HG03159 (cell line): ENCODE measurements around the gene BLOC1S5.

Experiments used
- ATAC-seq: cut with Tn5 transposase; IDR thresholded peaks from one replicate; pipeline ENCODE4 v1.9.1; 2021; ENCODE audit warnings: mild to moderate bottlenecking, moderate library complexity; ENCODE audit not compliant: unreplicated experiment

The BLOC1S5 gene, protein sequence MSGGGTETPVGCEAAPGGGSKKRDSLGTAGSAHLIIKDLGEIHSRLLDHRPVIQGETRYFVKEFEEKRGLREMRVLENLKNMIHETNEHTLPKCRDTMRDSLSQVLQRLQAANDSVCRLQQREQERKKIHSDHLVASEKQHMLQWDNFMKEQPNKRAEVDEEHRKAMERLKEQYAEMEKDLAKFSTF

DNA sequence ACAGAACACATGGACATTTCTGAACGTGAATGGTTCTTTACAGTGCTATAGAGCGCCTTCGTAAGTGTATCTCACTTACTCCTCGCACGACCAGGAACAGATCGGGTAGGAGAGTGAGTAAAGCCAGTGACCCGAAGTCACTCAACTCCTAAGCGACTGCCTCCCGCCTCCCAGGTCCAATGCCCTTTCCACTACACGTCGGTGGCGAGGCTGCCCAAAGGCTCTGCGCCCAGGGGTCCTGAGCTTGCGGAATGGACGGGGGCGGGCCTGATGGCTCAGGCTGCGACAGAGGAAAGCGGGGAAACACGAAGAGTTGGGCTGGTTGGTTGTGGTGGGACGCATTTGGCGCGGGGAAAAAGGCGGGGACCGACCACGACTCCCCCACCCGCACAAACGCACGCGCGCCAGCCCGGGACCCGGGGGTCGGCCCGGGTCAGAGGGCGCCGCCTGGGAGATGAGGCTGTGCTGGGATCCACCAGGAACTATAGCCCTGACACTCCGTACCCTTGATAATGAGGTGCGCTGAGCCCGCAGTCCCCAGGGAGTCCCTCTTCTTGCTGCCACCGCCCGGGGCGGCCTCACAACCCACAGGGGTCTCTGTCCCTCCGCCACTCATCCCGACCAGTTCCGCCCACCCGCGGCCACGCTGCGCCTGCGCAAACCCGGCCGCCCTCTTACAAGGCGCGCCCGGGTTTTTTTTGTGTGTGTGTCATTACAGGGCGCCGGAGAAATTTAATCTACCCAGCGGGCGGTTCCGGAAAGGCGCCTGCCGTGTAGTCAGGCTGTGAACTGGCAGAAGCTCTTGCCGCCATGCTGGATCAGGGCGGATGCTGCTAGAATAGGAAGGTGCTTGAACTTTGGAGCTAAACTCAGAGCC lies at the start of gene BLOC1S5:
Gene BLOC1S5, minus strand, starts transcription at position 629 of the 877 bp plus-strand sequence. Its CDS starts 13 bp downstream, at position 616.
- peak; percentile 92 for ATAC-seq

DNA sequence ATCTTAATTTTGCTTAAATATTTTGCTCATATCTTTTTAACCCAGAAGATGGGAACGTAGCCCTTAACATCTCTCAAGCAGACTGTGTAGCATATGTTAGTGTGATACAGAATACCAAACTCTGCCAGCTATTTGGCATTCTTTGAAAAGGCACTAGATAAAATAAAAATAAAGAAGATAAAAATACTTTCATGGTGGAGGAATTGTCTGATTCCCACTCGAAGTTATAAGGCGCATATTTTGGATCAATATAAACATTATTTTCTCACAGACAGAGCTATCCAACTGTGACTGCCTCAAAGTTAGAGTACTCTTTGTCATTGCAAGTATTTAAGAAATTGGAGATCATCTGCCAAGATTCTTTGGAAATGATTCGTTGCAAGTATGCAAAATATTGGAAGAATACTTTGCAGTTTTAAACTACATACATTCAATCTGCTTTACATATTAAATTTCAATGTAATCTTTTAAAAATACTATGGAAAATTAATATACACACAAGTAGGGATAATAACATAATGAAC lies 49.0 kb upstream of the BLOC1S5 start:
- no peak for ATAC-seq

DNA sequence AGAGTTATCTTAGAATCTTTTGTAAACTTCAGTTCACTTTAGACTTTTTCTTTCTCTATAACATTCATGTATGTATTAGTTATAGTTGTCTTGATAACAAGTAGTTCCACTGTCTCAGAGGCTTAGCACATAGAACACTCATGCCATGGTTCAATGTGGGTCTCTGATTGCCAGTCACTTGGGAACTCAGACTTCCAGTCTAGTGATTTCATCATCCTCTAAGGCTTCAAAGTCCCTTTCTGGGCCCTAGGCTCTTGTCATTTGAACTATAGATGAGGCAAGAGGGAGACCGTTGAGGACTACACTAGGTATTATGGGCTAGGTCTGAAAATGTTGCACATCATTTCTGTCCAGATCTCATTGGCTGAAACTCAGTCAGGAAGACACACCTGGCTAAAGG lies 46.5 kb upstream of the BLOC1S5 start:
- ATAC-seq: no peak

DNA sequence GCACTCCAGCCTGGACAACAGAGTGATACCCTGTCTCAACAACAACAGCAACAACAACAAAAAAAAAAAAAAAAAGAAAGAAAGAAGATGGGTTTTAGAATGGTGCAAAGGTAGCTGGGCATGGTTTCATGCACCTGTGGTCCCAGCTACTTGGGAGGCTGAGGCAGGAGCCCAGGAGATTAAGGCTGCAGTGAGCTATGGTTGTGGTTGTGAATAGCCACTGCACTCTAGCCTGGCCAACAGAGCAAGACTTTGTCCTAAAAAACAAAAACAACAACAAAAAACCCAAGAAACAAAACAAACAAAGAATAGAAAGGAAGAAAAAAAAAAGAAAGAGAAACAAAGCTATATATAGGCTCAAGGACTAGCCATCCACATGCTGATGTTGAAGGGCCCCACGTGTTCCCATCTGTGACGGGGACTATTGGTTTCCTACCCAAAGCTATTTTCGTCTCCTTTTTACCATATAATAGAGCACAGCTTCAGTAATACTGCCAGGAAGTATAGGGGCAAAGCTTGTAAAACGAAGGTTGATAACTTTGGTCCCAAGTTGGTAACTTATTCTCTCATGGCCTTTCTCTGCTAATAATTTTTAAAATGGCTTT lies 46.0 kb upstream of the BLOC1S5 start:
- no peak for ATAC-seq

DNA sequence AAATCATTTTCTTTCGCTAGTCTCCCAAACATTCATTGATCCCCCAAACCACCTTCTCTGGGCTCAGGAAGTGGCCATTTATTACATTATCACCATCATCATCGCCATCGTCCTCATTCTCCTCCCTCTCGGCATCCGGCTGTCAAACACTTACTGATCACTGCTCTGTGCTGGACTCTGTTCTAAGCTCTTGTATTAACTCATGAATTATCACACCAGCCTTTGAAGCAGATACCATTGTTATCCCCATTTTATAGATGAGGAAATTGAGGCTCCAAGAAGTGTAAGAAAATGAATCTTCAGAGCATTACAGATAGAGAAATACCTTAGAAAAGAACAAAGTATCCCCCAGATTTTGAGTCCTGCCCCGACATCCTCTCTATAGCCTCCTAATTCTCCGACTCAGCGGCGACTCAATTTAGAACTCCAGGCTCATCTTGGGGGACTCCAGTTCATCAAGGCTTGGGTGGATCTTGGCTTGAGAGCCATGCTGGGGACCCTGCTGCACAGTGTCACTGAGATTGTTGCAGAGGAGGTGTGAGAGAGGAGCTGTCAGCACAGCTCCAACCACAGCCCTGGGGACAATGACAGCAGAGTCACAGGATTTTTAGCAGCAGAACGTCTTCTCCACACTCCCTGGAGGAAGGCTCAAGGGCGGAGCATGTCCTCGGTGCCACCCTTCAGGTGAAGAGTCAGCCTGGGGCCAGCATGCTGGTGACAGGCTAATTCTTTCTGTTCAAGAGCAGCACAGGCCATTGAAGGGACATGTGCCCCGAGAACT lies 44.8 kb upstream of the BLOC1S5 start:
- no peak for ATAC-seq

DNA sequence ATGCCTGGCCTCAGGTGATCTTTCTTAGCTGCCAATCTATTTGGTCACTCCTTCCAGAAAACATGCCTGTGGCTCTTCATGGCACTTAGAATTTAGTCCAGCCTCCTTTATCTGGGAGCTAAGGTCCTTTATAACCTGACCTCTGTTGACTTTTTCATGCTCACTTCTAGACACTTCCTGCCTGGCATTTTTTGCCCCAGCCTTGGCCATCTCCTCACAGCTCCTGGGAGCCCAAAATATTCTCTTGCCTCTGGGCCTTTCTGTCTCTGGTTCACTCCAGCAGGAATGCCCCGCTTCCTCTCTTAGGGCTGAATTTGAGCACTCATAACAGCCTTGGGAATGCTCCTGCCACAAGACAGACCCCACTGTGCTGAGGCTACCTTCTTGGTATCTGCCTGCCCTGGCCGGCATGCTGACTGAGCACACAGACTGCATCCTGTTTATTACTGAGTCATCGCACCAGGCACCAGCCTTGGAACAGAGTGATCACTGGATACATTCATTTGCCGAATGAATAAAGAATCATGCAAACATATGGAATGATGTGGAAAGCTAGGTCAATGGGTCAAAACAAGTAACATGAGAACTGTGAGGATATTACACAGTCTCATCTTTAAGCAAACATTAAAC lies 44.0 kb upstream of the BLOC1S5 start:
- no peak for ATAC-seq

DNA sequence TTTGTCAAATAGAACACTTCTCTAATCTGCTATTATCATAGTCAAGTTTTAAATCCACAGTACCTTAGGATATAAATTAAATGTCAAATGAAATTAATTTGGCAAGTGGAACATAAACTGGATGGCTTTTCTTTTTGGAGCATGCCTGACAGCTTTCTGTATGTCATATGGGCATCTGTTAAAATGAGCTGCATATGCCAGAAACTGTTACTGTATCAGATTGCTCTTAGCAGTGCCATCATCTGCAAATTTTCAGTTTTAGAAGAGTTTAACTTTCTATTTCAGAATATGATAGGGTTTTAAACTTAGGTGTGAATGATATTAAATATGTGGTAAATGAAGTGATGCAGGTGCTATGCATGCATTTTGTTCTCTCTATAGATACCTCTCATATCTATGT lies 41.6 kb upstream of the BLOC1S5 start:
- no peak for ATAC-seq

DNA sequence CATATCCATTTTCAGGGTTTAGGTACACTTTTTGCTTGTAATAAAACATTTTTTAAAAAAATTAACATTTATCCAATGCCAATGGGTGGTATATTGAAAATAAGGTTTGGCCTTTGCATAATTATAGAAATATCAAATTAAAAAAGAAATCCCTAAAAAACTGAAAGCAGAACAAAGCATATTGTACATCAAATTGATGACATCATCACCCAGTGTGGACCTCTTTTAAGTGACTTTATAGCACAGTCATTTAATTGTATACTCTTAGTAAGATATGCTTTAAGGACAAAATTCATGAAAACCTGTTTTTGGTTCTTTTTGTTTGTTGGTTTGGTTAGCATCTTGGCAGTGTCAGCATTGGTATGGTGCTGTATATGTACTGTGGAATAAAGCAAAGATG lies 39.5 kb upstream of the BLOC1S5 start:
- ATAC-seq: no peak

DNA sequence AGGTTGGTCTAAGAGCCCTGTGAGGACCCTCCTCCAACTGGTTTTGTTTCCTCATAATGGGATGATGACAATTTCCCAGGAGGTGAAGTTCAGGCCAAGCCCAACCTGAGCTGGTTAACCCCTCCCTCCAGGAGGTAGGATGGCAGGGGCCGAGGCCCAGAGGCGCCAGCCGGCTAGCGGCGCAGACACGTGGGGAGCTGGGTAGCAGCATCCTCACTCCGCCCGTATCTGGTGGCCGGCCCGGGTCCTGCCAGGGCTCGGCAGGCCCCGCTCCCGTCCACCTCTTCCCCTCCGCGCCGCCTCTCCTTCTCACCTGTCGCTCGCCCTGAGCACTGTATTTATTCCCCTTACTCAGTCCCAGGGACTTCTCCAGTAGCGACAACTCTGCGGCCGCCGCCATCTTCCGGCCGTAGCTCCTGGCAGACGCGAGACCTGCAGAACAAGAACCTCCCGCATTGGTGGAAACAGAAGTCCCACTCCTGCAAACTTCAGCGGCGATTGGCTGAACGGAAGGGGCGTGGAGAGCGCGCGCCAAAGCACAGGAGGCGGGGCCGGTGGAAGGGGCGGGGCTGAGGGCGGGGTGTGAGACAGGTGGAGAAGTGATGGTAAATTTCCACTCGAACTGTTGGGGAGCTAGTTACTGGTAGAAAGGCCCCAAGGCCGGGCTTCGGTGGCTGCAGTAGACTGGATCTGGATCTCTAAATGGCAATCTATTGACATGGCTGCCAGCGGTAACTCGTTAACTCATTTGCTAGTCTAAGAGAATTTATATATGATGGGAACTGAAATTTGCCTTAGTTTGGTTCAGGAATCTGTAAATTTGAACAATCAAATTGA lies 38.2 kb upstream of the BLOC1S5 start, which contains the start of gene EEF1E1:
Gene EEF1E1, minus strand, starts transcription at position 427 of the 837 bp plus-strand sequence. Its CDS starts 27 bp downstream, at position 400.
- peak; percentile 99 for ATAC-seq

DNA sequence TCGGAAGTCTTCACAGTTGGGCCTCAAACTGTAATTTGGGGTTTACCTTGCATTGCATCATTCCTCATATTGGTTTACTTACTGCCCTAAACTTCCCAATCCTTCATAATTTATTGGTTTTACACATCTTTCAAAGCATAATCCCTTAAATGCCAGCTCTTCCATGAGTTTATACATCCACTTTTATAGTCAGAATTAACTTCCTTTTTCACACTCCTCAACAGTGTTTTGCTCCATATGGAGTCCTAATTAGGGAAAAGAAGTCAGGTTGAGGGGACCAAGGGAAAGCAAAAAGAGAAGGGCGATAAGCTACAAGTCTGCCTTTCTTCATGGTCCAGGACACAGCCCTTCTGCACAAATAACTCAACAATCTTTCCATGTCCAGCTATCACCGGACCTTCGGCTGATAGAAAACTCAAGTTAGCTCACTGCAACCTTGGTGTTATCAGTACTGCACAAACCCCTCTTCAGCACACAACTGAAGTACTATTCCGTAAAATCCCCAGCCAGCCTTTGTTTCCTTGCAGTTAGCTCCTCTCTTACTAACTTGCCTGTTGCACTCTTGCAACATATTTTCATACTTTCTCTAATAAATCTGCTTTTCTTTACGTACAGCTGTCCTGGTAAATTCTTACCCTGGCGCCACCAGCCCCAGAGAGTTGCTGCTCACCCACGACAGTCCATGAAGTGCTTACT lies 36.1 kb upstream of the BLOC1S5 start:
- no peak for ATAC-seq

DNA sequence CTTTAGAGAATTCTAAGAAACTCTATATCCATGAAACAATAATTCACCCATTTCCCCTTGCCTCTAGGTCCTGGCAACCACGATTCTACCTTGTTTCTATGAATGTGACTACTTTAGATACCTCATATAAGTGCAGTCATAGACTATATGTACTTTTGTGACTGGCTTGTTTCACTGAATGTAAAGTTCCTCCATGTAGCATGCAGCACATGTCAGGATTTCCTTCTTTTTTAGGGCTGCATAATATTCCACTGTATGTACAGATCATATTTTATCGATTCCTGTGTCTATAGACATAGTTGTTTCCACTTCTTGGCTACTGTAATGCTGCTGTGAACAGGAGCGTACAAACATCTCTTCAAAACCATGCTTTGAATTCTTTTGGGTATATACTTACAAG lies 26.5 kb upstream of the BLOC1S5 start:
- ATAC-seq: no peak

DNA sequence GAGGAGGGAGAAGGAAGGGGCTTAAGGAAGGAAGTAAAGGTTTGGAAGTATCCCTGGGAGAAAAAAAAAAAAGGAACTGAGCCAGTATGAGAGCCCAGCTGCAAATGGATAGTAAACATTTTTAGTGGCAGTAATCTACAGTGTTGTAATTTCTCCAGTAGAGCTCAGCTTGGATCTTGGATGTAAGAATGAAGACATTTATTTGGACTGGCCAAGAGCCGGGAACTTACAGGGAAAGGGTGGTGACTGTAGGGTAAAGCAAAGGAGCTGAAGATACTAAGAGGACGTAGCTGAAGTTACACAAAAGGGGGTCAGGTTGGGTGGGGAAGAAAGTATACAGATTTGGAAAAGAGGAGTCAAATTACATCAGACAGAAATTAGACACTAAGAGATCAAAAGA lies 24.7 kb upstream of the BLOC1S5 start:
- ATAC-seq: no peak

DNA sequence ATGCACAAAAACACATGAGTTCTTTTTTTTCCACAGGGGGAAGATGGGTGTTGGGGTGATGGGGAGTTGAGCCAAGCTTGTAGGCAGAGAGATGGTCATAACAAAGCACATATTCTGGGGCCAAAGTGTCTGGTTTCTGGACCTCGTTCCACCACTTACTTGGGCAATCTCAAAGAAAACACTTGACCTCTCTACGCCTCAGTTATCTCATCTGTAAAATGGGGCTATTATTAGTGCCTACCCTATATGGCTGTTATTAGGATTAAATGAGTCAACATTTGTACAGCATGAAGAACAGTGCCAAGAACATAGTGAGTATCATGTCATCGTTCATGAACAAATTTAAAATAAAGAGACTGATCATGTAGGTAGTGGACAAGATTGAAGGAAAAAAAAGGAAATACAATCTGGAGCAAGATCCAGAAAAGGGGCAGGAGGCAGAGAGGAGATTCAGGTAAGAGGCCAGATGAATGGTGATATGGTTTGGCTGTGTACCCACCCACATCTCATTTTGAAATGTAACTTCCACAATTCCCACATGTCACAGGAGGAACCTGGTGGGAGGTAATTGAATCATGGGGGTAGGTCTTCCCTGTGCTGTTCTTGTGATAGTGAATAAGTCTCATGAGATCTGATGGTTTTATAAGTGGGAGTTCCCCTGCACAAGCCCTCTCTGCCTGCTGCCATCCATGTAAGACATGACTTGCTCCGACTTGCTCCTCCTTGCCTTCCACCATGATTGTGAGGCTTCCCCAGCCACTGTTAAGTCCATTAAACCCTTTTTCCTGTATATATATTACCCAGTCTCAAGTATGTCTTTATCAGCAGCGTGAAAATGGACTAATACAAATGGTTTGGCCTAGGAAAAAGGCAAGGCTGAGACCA lies 23.9 kb upstream of the BLOC1S5 start:
- no peak for ATAC-seq

DNA sequence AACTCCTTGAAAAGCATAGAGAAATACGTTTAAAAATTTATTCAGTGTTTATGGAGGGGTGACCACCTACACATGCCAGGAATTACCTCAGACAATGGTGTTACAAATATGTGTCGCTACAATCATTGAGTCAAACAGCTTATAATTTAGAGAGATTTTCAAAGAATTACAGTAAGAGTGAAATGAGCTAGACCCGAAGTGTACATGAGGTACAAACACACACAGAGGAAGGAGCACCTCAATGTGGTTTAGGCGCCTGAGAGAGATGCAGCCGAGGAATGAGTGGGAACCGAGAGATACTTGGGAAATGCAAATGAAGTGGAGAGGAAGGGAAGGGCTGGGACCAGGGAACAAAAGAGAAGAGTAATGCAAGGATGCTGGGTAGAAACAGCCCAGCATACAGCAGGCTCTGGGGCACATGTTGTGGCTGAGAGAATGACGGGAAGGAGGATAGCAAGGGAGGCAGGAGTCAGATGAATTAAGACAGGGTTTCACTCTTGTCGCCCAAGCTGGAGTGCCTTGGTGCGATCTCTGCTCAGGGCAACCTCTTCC lies 22.6 kb upstream of the BLOC1S5 start:
- ATAC-seq: no peak

DNA sequence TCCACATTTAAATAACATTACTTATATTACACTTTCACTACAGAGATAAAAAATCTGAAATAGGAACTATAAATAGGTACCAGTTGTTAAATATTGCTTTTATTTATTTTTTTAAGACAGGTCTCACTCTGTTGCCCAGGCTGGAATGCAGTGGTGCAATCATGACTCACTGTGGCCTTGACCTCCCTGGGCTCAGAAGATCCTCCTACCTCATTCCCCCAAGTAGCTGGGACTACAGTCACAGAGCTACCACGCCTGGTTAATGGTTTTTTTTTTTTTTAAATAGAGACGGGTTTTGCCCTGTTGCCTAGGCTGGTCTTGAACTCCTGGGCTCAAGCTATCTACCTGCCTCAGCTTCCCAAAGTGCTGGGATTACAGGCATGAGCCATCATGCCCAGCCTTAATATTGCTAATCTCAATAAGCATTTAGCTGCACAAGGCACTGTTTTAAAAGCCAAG lies 20.9 kb upstream of the BLOC1S5 start:
- no peak for ATAC-seq

DNA sequence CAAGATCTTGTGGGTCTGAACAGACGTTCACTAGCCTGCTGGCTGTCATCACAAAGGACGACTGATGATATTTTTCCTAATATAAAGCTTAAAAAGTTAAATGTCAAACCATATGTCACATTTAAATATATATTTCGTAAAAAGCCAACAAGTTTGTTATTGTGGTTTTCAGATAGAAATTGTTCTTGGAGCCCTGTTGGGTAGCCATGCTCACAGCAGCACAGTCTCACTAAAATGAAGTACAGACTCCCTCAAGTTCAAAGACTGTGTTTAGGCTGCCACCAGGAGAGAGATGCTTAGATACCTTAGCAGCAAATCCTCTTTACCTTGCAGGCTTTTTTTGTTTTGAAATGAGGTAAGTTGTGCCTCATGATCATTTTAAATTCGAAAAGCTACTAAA lies 20.4 kb upstream of the BLOC1S5 start:
- no peak for ATAC-seq
